IPS DF 6.9 (cell line): ENCODE data around the gene MLPH.

ENCODE experiments used
- DNase-seq: peaks from one replicate; pipeline ENCODE4 v3.0.0-alpha.2; 2013; ENCODE audit warnings: low read depth, low spot score
- H3K27ac ChIP-seq: one replicate; pipeline ENCODE4 v1.5.1; 2013; ENCODE audit warnings: low read length, control low read depth
- H3K27me3 ChIP-seq: 2 replicates; pipeline ENCODE4 v1.6.1; 2013; ENCODE audit warnings: mild to moderate bottlenecking, low read length; ENCODE audit not compliant: control insufficient read depth, insufficient read depth
- H3K36me3 ChIP-seq: 2 replicates; pipeline ENCODE4 v1.6.1; 2013; ENCODE audit warnings: low read length; ENCODE audit not compliant: control insufficient read depth, insufficient read depth
- H3K4me1 ChIP-seq: 2 replicates; pipeline ENCODE4 v1.6.1; 2013; ENCODE audit warnings: low read length; ENCODE audit not compliant: control insufficient read depth, insufficient read depth
- H3K4me3 ChIP-seq: 2 replicates; pipeline ENCODE4 v1.5.1; 2013; ENCODE audit warnings: mild to moderate bottlenecking, low read length
- H3K9me3 ChIP-seq: 2 replicates; pipeline ENCODE4 v1.6.1; 2013; ENCODE audit warnings: low read length, inconsistent platforms; ENCODE audit not compliant: control insufficient read depth, insufficient read depth
- WGBS: extraction: QIAGEN DNeasy Blood & Tissue Kit; methylation state at CpG from one replicate; pipeline ENCODE4 v1.1.7; 2013; ENCODE audit warnings: mixed read lengths, missing lambda C conversion rate; ENCODE audit not compliant: insufficient read length, insufficient coverage; 5-methylcytosine and 5-hydroxymethylcytosine counted together

The MLPH gene

GRCh38 chr2:237471438-237472186 lies 15.4 kb upstream of the MLPH start:
- Histone ChIP-seq H3K27me3 (peaks cover 2% of the 10 kb centered on the region; the same call in 1 of the 2 replicates), H3K27ac (no peak overlapping the region), H3K4me1 (peaks cover 1% of the 10 kb centered on the region), H3K36me3 (no peaks in the 10 kb centered on the region), H3K4me3 (no peak overlapping the region), H3K9me3 (no peaks in the 10 kb centered on the region)
- DNase-seq: no peak
- WGBS: no CpG with 5 or more reads among the region's 14 CpGs

- Histone ChIP-seq H3K27me3 (peaks cover 2% of the 10 kb centered on the region; the same call in 1 of the 2 replicates), H3K36me3 (no peaks in the 10 kb centered on the region), H3K9me3 (no peaks in the 10 kb centered on the region), H3K4me3 (no peak overlapping the region), H3K4me1 (peaks cover 1% of the 10 kb centered on the region), H3K27ac (no peak overlapping the region)
- WGBS: no CpG with 5 or more reads among the region's 8 CpGs
- no peak for DNase-seq
Observed at GRCh38 chr2:237472187-237472712, 14.8 kb upstream of the MLPH start.

- no CpG with 5 or more reads among the region's 27 CpGs for WGBS
- H3K4me1 ChIP-seq: peaks cover 1% of the 10 kb centered on the region
- no peaks in the 10 kb centered on the region for H3K36me3 ChIP-seq
- no peak overlapping the region for H3K27ac ChIP-seq
- DNase-seq: no peak
- H3K9me3 ChIP-seq: no peaks in the 10 kb centered on the region
- no peak overlapping the region for H3K4me3 ChIP-seq
- H3K27me3 ChIP-seq: peaks cover 2% of the 10 kb centered on the region; the same call in 1 of the 2 replicates
Observed at GRCh38 chr2:237472909-237473877, 13.9 kb upstream of the MLPH start.

- no CpG with 5 or more reads among the region's 11 CpGs for WGBS
- H3K9me3 ChIP-seq: no peaks in the 10 kb centered on the region
- H3K36me3 ChIP-seq: no peaks in the 10 kb centered on the region
- peaks cover 2% of the 10 kb centered on the region; the same call in 1 of the 2 replicates for H3K27me3 ChIP-seq
- no peak overlapping the region for H3K4me3 ChIP-seq
- H3K27ac ChIP-seq: no peak overlapping the region
- H3K4me1 ChIP-seq: peaks cover 1% of the 10 kb centered on the region
- DNase-seq: no peak
Observed at GRCh38 chr2:237473878-237474441, 13.1 kb upstream of the MLPH start.

GRCh38 chr2:237474442-237474911 lies 12.6 kb upstream of the MLPH start:
- Histone ChIP-seq H3K4me1 (peaks cover 1% of the 10 kb centered on the region), H3K36me3 (no peaks in the 10 kb centered on the region), H3K27ac (no peak overlapping the region), H3K4me3 (peak overlapping the region; percentile 65; the same call in 1 of the 2 replicates), H3K9me3 (no peaks in the 10 kb centered on the region), H3K27me3 (peaks cover 2% of the 10 kb centered on the region; the same call in 1 of the 2 replicates)
- WGBS: no CpG with 5 or more reads among the region's 12 CpGs
- no peak for DNase-seq

GRCh38 chr2:237474931-237475703 lies 11.9 kb upstream of the MLPH start:
- WGBS: no CpG with 5 or more reads among the region's 79 CpGs
- DNase-seq: no peak

GRCh38 chr2:237475704-237476141 lies 11.3 kb upstream of the MLPH start:
- H3K36me3 ChIP-seq: no peaks in the 10 kb centered on the region
- H3K4me1 ChIP-seq: peaks cover 1% of the 10 kb centered on the region
- H3K9me3 ChIP-seq: no peaks in the 10 kb centered on the region
- peak overlapping the region; percentile 65; the same call in 1 of the 2 replicates for H3K4me3 ChIP-seq
- DNase-seq: no peak
- no CpG with 5 or more reads among the region's 17 CpGs for WGBS
- no peak overlapping the region for H3K27ac ChIP-seq
- H3K27me3 ChIP-seq: peaks cover 2% of the 10 kb centered on the region; the same call in 1 of the 2 replicates

More at GRCh38 chr2:237474931-237475703, 11.9 kb upstream of the MLPH start:
- no peaks in the 10 kb centered on the region for H3K36me3 ChIP-seq
- no peaks in the 10 kb centered on the region for H3K9me3 ChIP-seq
- no peak overlapping the region for H3K27ac ChIP-seq
- peaks cover 1% of the 10 kb centered on the region for H3K4me1 ChIP-seq
- H3K4me3 ChIP-seq: peak overlapping the region; percentile 65; the same call in 1 of the 2 replicates
- peaks cover 2% of the 10 kb centered on the region; the same call in 1 of the 2 replicates for H3K27me3 ChIP-seq

GRCh38 chr2:237478095-237478494 lies 9.0 kb upstream of the MLPH start:
- WGBS: no CpG with 5 or more reads among the region's 2 CpGs
- Histone ChIP-seq H3K27me3 (peaks cover 2% of the 10 kb centered on the region; the same call in 1 of the 2 replicates), H3K9me3 (no peaks in the 10 kb centered on the region), H3K36me3 (no peaks in the 10 kb centered on the region), H3K27ac (no peak overlapping the region), H3K4me3 (no peak overlapping the region), H3K4me1 (peaks cover 1% of the 10 kb centered on the region)
- DNase-seq: no peak

GRCh38 chr2:237478979-237479378 lies 8.1 kb upstream of the MLPH start:
- DNase-seq: no peak
- Histone ChIP-seq H3K27me3 (peaks cover 2% of the 10 kb centered on the region; the same call in 1 of the 2 replicates), H3K4me3 (no peak overlapping the region), H3K36me3 (no peaks in the 10 kb centered on the region), H3K9me3 (no peaks in the 10 kb centered on the region), H3K4me1 (peaks cover 1% of the 10 kb centered on the region), H3K27ac (no peak overlapping the region)
- no CpG with 5 or more reads among the region's 3 CpGs for WGBS
